IMR-90 (cell line): ENCODE data around the gene RELN.

Experiments used
- CEBPB ChIP-seq: IDR thresholded peaks from 2 replicates; pipeline ENCODE4 v1.6.1; 2012; ENCODE audit warnings: low read depth, low read length, improper control_type of control experiment
- CTCF ChIP-seq: conservative IDR thresholded peaks from 2 replicates; pipeline ENCODE4 v1.5.1; 2012; ENCODE audit warnings: mild to moderate bottlenecking, low read depth, low read length, improper control_type of control experiment
- FOS ChIP-seq: fragments of 150-350 bp; IDR thresholded peaks from 2 replicates; pipeline ENCODE4 v1.6.1; 2016; ENCODE audit warnings: low read depth, low read length
- MAFK ChIP-seq: IDR thresholded peaks from 2 replicates; pipeline ENCODE4 v1.6.1; 2012; ENCODE audit warnings: low read depth, low read length, improper control_type of control experiment
- MAZ ChIP-seq: IDR thresholded peaks from 2 replicates; pipeline ENCODE4 v1.6.1; 2012; ENCODE audit warnings: low read depth, mild to moderate bottlenecking, low read length, improper control_type of control experiment, moderate library complexity, borderline replicate concordance
- MXI1 ChIP-seq: IDR thresholded peaks from 2 replicates; pipeline ENCODE4 v1.6.1; 2012; ENCODE audit warnings: low read depth, mild to moderate bottlenecking, low read length, moderate library complexity, borderline replicate concordance
- NFE2L2 ChIP-seq: fragments of 150-350 bp; IDR thresholded peaks from 2 replicates; pipeline ENCODE4 v1.6.1; 2016; ENCODE audit warnings: low read depth, mild to moderate bottlenecking, low read length
- POLR2A ChIP-seq: IDR thresholded peaks from 2 replicates; pipeline ENCODE4 v1.6.1; 2012; ENCODE audit warnings: mild to moderate bottlenecking, low read depth, low read length
- RFX5 ChIP-seq: IDR thresholded peaks from 2 replicates; pipeline ENCODE4 v1.8.0; 2012; ENCODE audit warnings: low read depth, mild to moderate bottlenecking, low read length, moderate library complexity
- SMC3 ChIP-seq: fragments of 150-350 bp; IDR thresholded peaks from 2 replicates; pipeline ENCODE4 v1.6.1; 2016; ENCODE audit warnings: low read depth, mild to moderate bottlenecking, antibody characterized with exemption, low read length, moderate library complexity

DNA sequence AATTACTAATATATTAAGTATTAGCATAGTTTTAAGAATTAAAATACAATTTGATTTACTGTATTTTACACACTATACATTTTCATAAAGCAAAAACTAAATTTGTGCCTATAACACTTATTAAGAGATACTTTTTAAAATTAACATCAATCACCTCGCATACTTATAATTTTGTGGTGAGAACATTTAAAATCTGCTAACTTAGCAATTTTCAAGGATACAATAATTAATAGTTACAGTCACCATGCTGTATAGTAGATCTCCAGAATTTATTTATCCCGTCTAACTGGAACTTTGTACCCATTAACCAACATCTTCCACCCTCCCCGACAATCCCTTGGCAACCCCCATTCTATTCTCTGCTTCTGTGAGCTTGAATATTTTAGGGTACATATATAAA, 47.5 kb downstream of the RELN start:
- TF ChIP-seq POLR2A (no peak), CTCF (no peak), MAFK (peak; percentile 93), NFE2L2 (no peak), FOS (no peak), MXI1 (no peak), RFX5 (no peak), CEBPB (no peak), SMC3 (no peak), MAZ (no peak)
